ENCODE measurements around the gene SYNPR. TPM values are rescaled to one million over a fixed set of nuclear protein-coding genes. Genes with fewer than 3 reads are reported as not detected.
"Not testable (repeated sequence)": the region's sequence is repeated elsewhere in the genome, so short reads cannot be mapped to it uniquely, and the experiment has no call there.

The SYNPR gene
- total RNA-seq, 1 donor, result not detected

DNA sequence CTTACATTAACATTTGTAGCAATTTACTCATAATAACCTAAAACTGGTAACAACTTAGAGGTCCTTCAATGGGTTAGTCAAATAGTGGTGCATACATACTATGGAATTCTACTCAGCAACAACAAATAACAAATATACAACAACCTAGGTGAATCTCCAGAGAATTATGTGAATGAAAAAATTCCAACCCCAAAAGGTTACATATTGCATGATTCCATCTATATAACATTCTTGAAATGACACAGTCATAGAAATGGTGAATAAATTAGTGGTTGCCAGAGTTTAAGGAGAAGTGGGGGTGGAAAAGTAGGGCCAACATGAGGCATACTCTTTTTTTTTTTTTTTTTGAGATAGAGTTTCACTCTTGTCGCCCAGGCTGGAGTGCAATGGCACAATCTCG is 361.7 kb downstream of the SYNPR start:
- H3K4me1 ChIP-seq (ENCODE audit: insufficient read depth, low read length), result no peaks in the 10 kb centered on the region
- TF ChIP-seq, protein P1, sequence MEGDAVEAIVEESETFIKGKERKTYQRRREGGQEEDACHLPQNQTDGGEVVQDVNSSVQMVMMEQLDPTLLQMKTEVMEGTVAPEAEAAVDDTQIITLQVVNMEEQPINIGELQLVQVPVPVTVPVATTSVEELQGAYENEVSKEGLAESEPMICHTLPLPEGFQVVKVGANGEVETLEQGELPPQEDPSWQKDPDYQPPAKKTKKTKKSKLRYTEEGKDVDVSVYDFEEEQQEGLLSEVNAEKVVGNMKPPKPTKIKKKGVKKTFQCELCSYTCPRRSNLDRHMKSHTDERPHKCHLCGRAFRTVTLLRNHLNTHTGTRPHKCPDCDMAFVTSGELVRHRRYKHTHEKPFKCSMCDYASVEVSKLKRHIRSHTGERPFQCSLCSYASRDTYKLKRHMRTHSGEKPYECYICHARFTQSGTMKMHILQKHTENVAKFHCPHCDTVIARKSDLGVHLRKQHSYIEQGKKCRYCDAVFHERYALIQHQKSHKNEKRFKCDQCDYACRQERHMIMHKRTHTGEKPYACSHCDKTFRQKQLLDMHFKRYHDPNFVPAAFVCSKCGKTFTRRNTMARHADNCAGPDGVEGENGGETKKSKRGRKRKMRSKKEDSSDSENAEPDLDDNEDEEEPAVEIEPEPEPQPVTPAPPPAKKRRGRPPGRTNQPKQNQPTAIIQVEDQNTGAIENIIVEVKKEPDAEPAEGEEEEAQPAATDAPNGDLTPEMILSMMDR (IDR thresholded peaks at IDR 0.05; ENCODE audit: extremely low read depth, low read depth, low read length), result no peak
- no peaks in the 10 kb centered on the region for H3K9me3 ChIP-seq (ENCODE audit: low read depth, low read length)
- peaks cover 15% of the 10 kb centered on the region for H3K27me3 ChIP-seq (ENCODE audit: insufficient read depth, low read length)
- H3K4me2 ChIP-seq (ENCODE audit: insufficient read depth, low read length), result no peak overlapping the region
- no peak overlapping the region for H3K4me3 ChIP-seq (ENCODE audit: insufficient read depth, low read length)
- H3K27ac ChIP-seq (ENCODE audit: low read depth, low read length), result no peak overlapping the region
- H4K20me1 ChIP-seq (ENCODE audit: insufficient read depth, low read length), result no peaks in the 10 kb centered on the region
- H3K79me2 ChIP-seq (ENCODE audit: insufficient read depth, low read length), result no peaks in the 10 kb centered on the region
- no peak overlapping the region for H2AFZ ChIP-seq (ENCODE audit: low read length)
- H3K36me3 ChIP-seq (ENCODE audit: insufficient read depth, low read length), result no peaks in the 10 kb centered on the region
- DNase-seq (ENCODE audit: insufficient read length, low spot score, missing footprints), result no peak

GRCh38 chr3:63642488-63642887 is 364.4 kb downstream of the SYNPR start:
- no peaks in the 10 kb centered on the region for H3K79me2 ChIP-seq (ENCODE audit: insufficient read depth, low read length)
- no peaks in the 10 kb centered on the region for H3K9me3 ChIP-seq (ENCODE audit: low read depth, low read length)
- no peaks in the 10 kb centered on the region for H3K4me1 ChIP-seq (ENCODE audit: insufficient read depth, low read length)
- peaks cover 13% of the 10 kb centered on the region for H3K27me3 ChIP-seq (ENCODE audit: insufficient read depth, low read length)
- H2AFZ ChIP-seq (ENCODE audit: low read length), result no peak overlapping the region
- TF ChIP-seq, protein P1 (IDR thresholded peaks at IDR 0.05; ENCODE audit: extremely low read depth, low read depth, low read length), result no peak
- no peaks in the 10 kb centered on the region for H3K36me3 ChIP-seq (ENCODE audit: insufficient read depth, low read length)
- DNase-seq (ENCODE audit: insufficient read length, low spot score, missing footprints), result no peak
- H3K4me3 ChIP-seq (ENCODE audit: insufficient read depth, low read length), result no peak overlapping the region
- no peak overlapping the region for H3K27ac ChIP-seq (ENCODE audit: low read depth, low read length)
- H3K4me2 ChIP-seq (ENCODE audit: insufficient read depth, low read length), result no peak overlapping the region
- H4K20me1 ChIP-seq (ENCODE audit: insufficient read depth, low read length), result no peaks in the 10 kb centered on the region

- H4K20me1 ChIP-seq (ENCODE audit: insufficient read depth, low read length), result no peaks in the 10 kb centered on the region
- no peaks in the 10 kb centered on the region for H3K9me3 ChIP-seq (ENCODE audit: low read depth, low read length)
- no peaks in the 10 kb centered on the region for H3K79me2 ChIP-seq (ENCODE audit: insufficient read depth, low read length)
- no peak for DNase-seq (ENCODE audit: insufficient read length, low spot score, missing footprints)
- H3K4me2 ChIP-seq (ENCODE audit: insufficient read depth, low read length), result no peak overlapping the region
- H3K27me3 ChIP-seq (ENCODE audit: insufficient read depth, low read length), result peaks cover 13% of the 10 kb centered on the region
- TF ChIP-seq, protein P1 (IDR thresholded peaks at IDR 0.05; ENCODE audit: extremely low read depth, low read depth, low read length), result no peak
- no peaks in the 10 kb centered on the region for H3K36me3 ChIP-seq (ENCODE audit: insufficient read depth, low read length)
- no peaks in the 10 kb centered on the region for H3K4me1 ChIP-seq (ENCODE audit: insufficient read depth, low read length)
- H3K27ac ChIP-seq (ENCODE audit: low read depth, low read length), result no peak overlapping the region
- H3K4me3 ChIP-seq (ENCODE audit: insufficient read depth, low read length), result no peak overlapping the region
- no peak overlapping the region for H2AFZ ChIP-seq (ENCODE audit: low read length)
These were observed 366.2 kb downstream of the SYNPR start for GRCh38 chr3:63644212-63644797.

- peaks cover 13% of the 10 kb centered on the region for H3K27me3 ChIP-seq (ENCODE audit: insufficient read depth, low read length)
- not testable (repeated sequence) for H2AFZ ChIP-seq (ENCODE audit: low read length); H3K79me2 ChIP-seq (ENCODE audit: insufficient read depth, low read length); H3K36me3 ChIP-seq (ENCODE audit: insufficient read depth, low read length); H4K20me1 ChIP-seq (ENCODE audit: insufficient read depth, low read length); H3K4me2 ChIP-seq (ENCODE audit: insufficient read depth, low read length); H3K4me1 ChIP-seq (ENCODE audit: insufficient read depth, low read length); H3K9me3 ChIP-seq (ENCODE audit: low read depth, low read length); DNase-seq (ENCODE audit: insufficient read length, low spot score, missing footprints); H3K27ac ChIP-seq (ENCODE audit: low read depth, low read length); H3K4me3 ChIP-seq (ENCODE audit: insufficient read depth, low read length)
These were observed 367.0 kb downstream of the SYNPR start for GRCh38 chr3:63644928-63645781.
